DOHH2 (cell line): ENCODE measurements around the gene EPHB1.

ENCODE experiments used
- H3F3A ChIP-seq: fragments of 200-600 bp; sonication (generic), shearing (Covaris generic); 2 replicates; pipeline ENCODE4 v1.6.0; 2016; ENCODE audit warnings: antibody characterized with exemption, mild to moderate bottlenecking; ENCODE audit not compliant: control insufficient read depth, insufficient read depth
- H3K27ac ChIP-seq: fragments of 200-600 bp; sonication (generic); 2 replicates; pipeline ENCODE4 v1.5.1; 2014; ENCODE audit warnings: low read depth, mild to moderate bottlenecking, low read length, moderate library complexity
- H3K27me3 ChIP-seq: fragments of 200-600 bp; sonication (generic); 2 replicates; pipeline ENCODE4 v1.6.1; 2014; ENCODE audit warnings: mild to moderate bottlenecking, low read length, mixed read lengths; ENCODE audit not compliant: control insufficient read depth
- H3K36me3 ChIP-seq: fragments of 200-600 bp; sonication (generic); 2 replicates; pipeline ENCODE4 v1.6.1; 2014; ENCODE audit warnings: mild to moderate bottlenecking, low read length, moderate library complexity, mixed read lengths; ENCODE audit not compliant: control insufficient read depth
- H3K4me1 ChIP-seq: fragments of 200-600 bp; sonication (generic); 2 replicates; pipeline ENCODE4 v1.6.1; 2014; ENCODE audit warnings: mild to moderate bottlenecking, low read length, mixed read lengths; ENCODE audit not compliant: control insufficient read depth
- H3K4me2 ChIP-seq: fragments of 200-600 bp; sonication (generic); 2 replicates; pipeline ENCODE4 v1.6.0; 2014; ENCODE audit warnings: mild to moderate bottlenecking, low read length, moderate library complexity
- H3K4me3 ChIP-seq: fragments of 200-600 bp; sonication (generic); 2 replicates; pipeline ENCODE4 v1.5.1; 2014; ENCODE audit warnings: mild to moderate bottlenecking, low read length, mixed read lengths
- H3K79me2 ChIP-seq: fragments of 200-600 bp; sonication (generic); 2 replicates; pipeline ENCODE4 v1.6.1; 2014; ENCODE audit warnings: mild to moderate bottlenecking, low read length, mixed read lengths; ENCODE audit not compliant: control insufficient read depth
- H3K9me2 ChIP-seq: fragments of 200-600 bp; sonication (generic); replicated peaks from 2 replicates; pipeline ENCODE4 v1.6.1; 2014; ENCODE audit warnings: mild to moderate bottlenecking, low read length, mixed read lengths; ENCODE audit not compliant: control insufficient read depth
- H3K9me3 ChIP-seq: fragments of 200-600 bp; sonication (generic); 2 replicates; pipeline ENCODE4 v1.6.1; 2014; ENCODE audit warnings: antibody characterized with exemption, low read length, mixed read lengths; ENCODE audit not compliant: control insufficient read depth, insufficient read depth
- H4K20me1 ChIP-seq: fragments of 200-600 bp; sonication (generic); 2 replicates; pipeline ENCODE4 v1.6.0; 2014; ENCODE audit warnings: low read depth, mild to moderate bottlenecking, antibody characterized with exemption, low read length, moderate library complexity; ENCODE audit not compliant: control insufficient read depth, insufficient read depth
- EZH2phosphoT487 ChIP-seq: fragments of 200-600 bp; sonication (generic); IDR thresholded peaks from 2 replicates; pipeline ENCODE4 v1.6.1; 2017; ENCODE audit warnings: borderline replicate concordance, mild to moderate bottlenecking, antibody characterized with exemption, low read length, moderate library complexity, mixed read lengths
- TF ChIP-seq, protein P1 (sequence below): fragments of 200-600 bp; sonication (generic); IDR thresholded peaks from one replicate; pipeline ENCODE4 v1.5.1; 2014; ENCODE audit warnings: antibody characterized with exemption, mild to moderate bottlenecking, low read depth, low read length; ENCODE audit not compliant: poor library complexity, severe bottlenecking

EPHB1 gene

DNA sequence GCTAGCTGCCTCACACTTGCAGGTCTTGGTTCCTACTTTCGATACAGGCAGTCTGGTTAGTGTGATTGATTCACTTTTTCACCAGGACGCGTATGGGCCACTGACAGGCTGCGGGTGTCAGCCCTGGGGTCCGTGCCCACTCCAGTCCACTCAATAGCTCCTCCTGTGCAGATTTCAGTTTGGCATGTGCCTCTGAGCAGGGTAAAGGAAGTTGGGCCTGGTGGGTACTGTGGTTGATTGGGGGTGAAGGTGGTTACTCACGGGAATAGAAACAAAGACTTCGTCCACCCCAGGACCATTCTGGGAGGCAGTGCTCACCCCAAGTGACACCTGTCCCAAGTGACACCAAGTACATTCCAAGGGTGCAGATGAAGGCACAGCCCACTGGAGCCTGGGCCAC is 62.3 kb downstream of the EPHB1 start:
- Histone ChIP-seq H3K4me3 (no peak overlapping the region), H3K27me3 (no peaks in the 10 kb centered on the region), H3K36me3 (no peaks in the 10 kb centered on the region), H3K27ac (no peak overlapping the region), H4K20me1 (no peaks in the 10 kb centered on the region), H3K4me1 (peaks cover 15% of the 10 kb centered on the region), H3K79me2 (no peaks in the 10 kb centered on the region), H3K9me2 (no peaks in the 10 kb centered on the region), H3K4me2 (no peak overlapping the region), H3F3A (no peaks in the 10 kb centered on the region), H3K9me3 (no peaks in the 10 kb centered on the region)
- TF ChIP-seq, protein P1, sequence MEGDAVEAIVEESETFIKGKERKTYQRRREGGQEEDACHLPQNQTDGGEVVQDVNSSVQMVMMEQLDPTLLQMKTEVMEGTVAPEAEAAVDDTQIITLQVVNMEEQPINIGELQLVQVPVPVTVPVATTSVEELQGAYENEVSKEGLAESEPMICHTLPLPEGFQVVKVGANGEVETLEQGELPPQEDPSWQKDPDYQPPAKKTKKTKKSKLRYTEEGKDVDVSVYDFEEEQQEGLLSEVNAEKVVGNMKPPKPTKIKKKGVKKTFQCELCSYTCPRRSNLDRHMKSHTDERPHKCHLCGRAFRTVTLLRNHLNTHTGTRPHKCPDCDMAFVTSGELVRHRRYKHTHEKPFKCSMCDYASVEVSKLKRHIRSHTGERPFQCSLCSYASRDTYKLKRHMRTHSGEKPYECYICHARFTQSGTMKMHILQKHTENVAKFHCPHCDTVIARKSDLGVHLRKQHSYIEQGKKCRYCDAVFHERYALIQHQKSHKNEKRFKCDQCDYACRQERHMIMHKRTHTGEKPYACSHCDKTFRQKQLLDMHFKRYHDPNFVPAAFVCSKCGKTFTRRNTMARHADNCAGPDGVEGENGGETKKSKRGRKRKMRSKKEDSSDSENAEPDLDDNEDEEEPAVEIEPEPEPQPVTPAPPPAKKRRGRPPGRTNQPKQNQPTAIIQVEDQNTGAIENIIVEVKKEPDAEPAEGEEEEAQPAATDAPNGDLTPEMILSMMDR: no peak
- no peak for TF ChIP-seq EZH2phosphoT487

DNA sequence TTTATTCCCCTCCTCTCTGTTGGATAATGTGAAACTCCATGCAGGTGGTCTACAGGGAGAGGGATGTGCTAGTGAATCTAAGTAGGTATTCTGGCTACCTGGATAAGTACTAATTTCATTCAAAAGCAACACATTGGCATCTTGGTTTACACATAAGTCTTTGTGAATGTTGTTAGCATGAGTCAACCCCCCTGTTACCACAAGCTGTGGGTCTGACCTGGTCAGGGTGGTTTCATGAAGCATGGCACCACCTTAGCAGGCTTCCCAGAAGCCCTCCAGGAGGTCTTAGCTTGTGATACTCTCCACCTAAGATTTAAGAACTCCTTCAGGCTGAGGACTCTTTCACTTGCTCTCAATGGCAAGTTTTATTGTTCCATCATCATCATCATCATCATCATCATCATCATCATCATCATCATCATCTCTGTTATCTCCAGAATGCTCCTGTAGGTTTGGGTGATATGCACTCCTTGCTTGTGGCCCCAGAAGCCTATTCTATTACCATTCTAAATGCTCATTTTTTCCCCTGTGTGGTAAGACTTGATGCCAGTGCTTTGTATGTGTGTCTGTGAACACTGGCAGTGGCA is 62.8 kb downstream of the EPHB1 start:
- Histone ChIP-seq H3K79me2 (no peaks in the 10 kb centered on the region), H3K27me3 (no peaks in the 10 kb centered on the region), H3K27ac (no peak overlapping the region), H3K9me3 (no peaks in the 10 kb centered on the region), H3K36me3 (no peaks in the 10 kb centered on the region), H4K20me1 (no peaks in the 10 kb centered on the region), H3K4me3 (no peak overlapping the region), H3K4me2 (no peak overlapping the region), H3K9me2 (no peaks in the 10 kb centered on the region), H3F3A (no peaks in the 10 kb centered on the region), H3K4me1 (peaks cover 9% of the 10 kb centered on the region)
- TF ChIP-seq EZH2phosphoT487: no peak
- TF ChIP-seq, protein P1: no peak

DNA sequence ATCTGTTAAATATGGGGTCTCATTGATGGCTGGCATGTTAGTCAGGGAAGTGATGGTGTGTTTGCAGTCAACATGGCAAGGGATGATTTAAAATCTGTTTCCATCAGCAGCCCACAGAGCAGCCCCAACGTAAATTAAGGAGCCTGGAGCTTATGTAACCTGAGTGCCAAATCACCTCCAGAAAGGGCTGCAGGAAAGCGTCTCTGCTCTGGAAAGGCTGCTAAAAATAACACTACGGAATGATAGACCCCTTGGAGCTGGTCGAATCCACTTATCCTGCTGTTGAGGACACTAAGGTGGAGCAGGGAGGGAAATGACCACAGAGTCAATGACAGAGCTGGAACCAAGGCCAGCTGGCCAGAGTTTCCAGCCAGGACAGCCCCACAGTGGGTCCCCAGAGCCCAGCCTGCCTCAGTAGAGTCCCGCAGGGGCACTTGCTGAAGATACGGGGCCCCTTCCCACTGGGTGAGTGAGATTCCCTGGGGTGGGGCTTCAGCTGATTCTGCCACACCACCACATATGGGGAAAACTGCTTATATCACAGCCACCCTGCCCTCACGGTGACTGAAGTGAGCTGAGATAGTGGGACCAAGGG is 63.5 kb downstream of the EPHB1 start:
- Histone ChIP-seq H3K9me3 (no peaks in the 10 kb centered on the region), H3K36me3 (no peaks in the 10 kb centered on the region), H3K27me3 (no peaks in the 10 kb centered on the region), H4K20me1 (no peaks in the 10 kb centered on the region), H3K4me2 (no peak overlapping the region), H3K4me1 (peaks cover 3% of the 10 kb centered on the region), H3K4me3 (no peak overlapping the region), H3K79me2 (no peaks in the 10 kb centered on the region), H3F3A (no peaks in the 10 kb centered on the region), H3K9me2 (no peaks in the 10 kb centered on the region), H3K27ac (no peak overlapping the region)
- TF ChIP-seq EZH2phosphoT487: no peak
- TF ChIP-seq, protein P1: no peak
